Common myeloid progenitor, CD34-positive (primary cell): Measurements from ENCODE around the gene PACSIN3.
A peak's percentile ranks its signal among the peaks of the same experiment; 100 is the strongest.

Source experiments
- CTCF ChIA-PET: fragments of 350-600 bp; sonication (Branson Sonifier 250); formaldehyde crosslinking; loops from one replicate; lab custom pipeline; 2021; ENCODE audit warnings: antibody characterized with exemption; lab: Charles Lee
- POLR2A ChIA-PET: fragments of 350-600 bp; sonication (Branson Sonifier 250); formaldehyde crosslinking; loops from one replicate; lab custom pipeline; 2021; ENCODE audit warnings: antibody characterized with exemption; lab: Charles Lee
- DNase-seq, 3 donors: peaks; one replicate each; pipeline versions ENCODE4 v3.0.0 to v3.0.0-alpha.2; 2013
- H3K27ac ChIP-seq, 2 experiments: 1 replicate in 1 of 2; 2 replicates in 1 of 2; pipeline ENCODE4 v1.7.0; 2013; ENCODE audit warnings: inconsistent platforms in 2 of 2, low read length in 2 of 2, mild to moderate bottlenecking in 2 of 2, low read depth in 1 of 2, moderate library complexity in 1 of 2; ENCODE audit not compliant: severe bottlenecking in 2 of 2, insufficient read depth in 1 of 2, poor library complexity in 1 of 2
- H3K27me3 ChIP-seq, 5 experiments: replicated peaks in 2 of 5; 1 replicate in 3 of 5; 2 replicates in 2 of 5; pipeline versions ENCODE4 v1.6.1 to v1.7.0; 2013; ENCODE audit warnings: low read length in 4 of 5, mild to moderate bottlenecking in 2 of 5, moderate library complexity in 2 of 5, inconsistent platforms in 1 of 5; ENCODE audit not compliant: insufficient read depth in 5 of 5, control insufficient read depth in 4 of 5
- H3K36me3 ChIP-seq, 4 experiments: 1 replicate in 2 of 4; 2 replicates in 2 of 4; pipeline versions ENCODE4 v1.6.1 to v1.7.0; 2013; ENCODE audit warnings: low read length in 3 of 4, control low read depth in 1 of 4, mild to moderate bottlenecking in 1 of 4; ENCODE audit not compliant: control insufficient read depth in 4 of 4, insufficient read depth in 4 of 4
- H3K4me1 ChIP-seq, 4 experiments: 1 replicate in 3 of 4; 2 replicates in 1 of 4; pipeline versions ENCODE4 v1.6.1 to v1.7.1; 2013; ENCODE audit warnings: low read length in 3 of 4, mild to moderate bottlenecking in 3 of 4, control low read depth in 1 of 4, inconsistent platforms in 1 of 4, moderate library complexity in 1 of 4; ENCODE audit not compliant: control insufficient read depth in 4 of 4, insufficient read depth in 4 of 4; ENCODE audit errors: control extremely low read depth in 1 of 4
- H3K4me3 ChIP-seq, 7 experiments: 1 replicate in 4 of 7; 2 replicates in 3 of 7; pipeline versions ENCODE4 v1.5.1 to v1.7.0; 2013; ENCODE audit warnings: mild to moderate bottlenecking in 7 of 7, low read length in 6 of 7, moderate library complexity in 6 of 7, inconsistent platforms in 2 of 7, low read depth in 2 of 7, control low read depth in 1 of 7; ENCODE audit not compliant: insufficient read depth in 4 of 7, control insufficient read depth in 1 of 7; ENCODE audit errors: extremely low read depth in 1 of 7
- H3K9me3 ChIP-seq, 5 experiments: 1 replicate in 4 of 5; 2 replicates in 1 of 5; pipeline versions ENCODE4 v1.6.1 to v1.7.1; 2013; ENCODE audit warnings: low read length in 4 of 5, mild to moderate bottlenecking in 2 of 5, inconsistent platforms in 1 of 5, low read depth in 1 of 5, moderate library complexity in 1 of 5; ENCODE audit not compliant: control insufficient read depth in 4 of 5, insufficient read depth in 2 of 5; ENCODE audit errors: control extremely low read depth in 1 of 5
- WGBS: methylation state at CpG from one replicate; pipeline ENCODE4 v1.1.5; 2013; ENCODE audit not compliant: insufficient coverage; 5-methylcytosine and 5-hydroxymethylcytosine counted together

The PACSIN3 gene

DNA sequence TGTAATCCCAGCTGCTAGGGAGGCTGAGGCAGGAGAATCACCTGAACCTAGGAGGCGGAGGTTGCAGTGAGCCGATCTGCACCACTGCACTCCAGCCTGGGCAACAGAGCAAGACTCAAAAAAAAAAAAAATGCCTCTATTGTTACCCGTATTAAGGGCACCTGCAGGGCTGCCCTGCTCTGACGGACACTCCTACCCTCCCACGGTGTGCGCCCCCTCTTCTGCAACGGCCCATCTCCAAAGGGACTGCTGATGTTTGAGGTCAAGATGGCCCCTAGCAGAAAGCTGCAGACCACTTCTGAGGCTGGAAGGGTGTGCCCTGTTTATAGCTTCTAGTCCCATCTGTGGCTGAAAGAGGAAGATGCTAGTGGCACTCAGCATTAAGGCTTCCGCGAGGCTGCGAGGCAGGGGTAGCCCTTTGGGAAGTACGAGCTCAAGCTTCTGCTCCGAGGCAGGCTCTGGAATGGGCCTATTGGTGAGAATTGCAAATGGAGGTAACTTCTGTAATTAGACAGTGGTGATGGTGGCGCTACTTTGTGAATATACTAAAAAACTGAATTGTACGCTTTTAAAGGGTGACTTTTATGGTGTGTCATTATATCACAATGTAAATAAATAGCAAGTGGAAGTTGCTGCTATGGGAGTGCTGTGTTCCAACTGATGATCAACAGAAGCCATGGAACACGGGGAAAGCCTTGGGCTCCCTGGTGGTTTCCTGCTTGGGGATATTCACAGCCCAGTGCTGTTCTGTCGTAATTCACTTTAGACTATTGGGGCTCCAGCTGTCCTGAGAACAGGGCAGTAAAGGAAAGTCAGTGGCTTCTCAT is 33.9 kb downstream of the PACSIN3 start:
- no peak overlapping the region for H3K4me3 ChIP-seq
- WGBS, result 83% methylated on average over 14 of the region's 16 CpGs
- peaks cover 2 to 12% (median 7%) of the 10 kb centered on the region in 4 experiments for H3K36me3 ChIP-seq
- H3K4me1 ChIP-seq, result peaks cover 6 to 39% (median 25%) of the 10 kb centered on the region in 4 experiments
- H3K27ac ChIP-seq, result no peak overlapping the region
- peak in 1 of 3 donors; percentile 11 for DNase-seq
- ChIA-PET POLR2A (interaction anchor here (0.7 kb wide), 1 partner anchor 84 kb away, joined by 3 read pairs; no protein-coding TSS in a partner anchor), CTCF (interaction anchor here (0.7 to 6.9 kb wide), 37 partner anchors 8 to 482 kb away, joined by 3 to 106 read pairs (median 5); partner anchors contain the start of gene LRP4)
- no peaks in the 10 kb centered on the region for H3K9me3 ChIP-seq
- no peaks in the 10 kb centered on the region for H3K27me3 ChIP-seq

DNA sequence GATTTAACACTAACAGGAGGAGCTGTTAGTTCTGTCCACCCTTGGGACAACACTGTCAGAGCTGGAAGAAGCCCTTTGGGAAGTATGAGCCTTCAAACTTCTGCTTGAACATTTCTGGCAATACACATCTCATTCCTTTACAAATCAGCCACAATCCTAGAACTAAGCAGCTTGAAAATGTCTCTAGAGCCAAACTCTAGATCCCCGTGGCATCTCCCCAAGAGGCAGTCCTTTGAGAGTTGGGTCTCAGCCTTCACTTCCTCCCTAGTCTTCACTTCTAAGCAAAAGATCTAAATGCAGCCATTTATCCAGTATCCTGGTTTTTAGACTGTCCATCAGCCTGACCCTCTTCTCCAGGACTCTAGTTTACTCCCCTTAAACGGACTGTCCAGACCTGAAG is 36.5 kb downstream of the PACSIN3 start:
- H3K36me3 ChIP-seq, result peaks cover 0 to 6% (median 5%) of the 10 kb centered on the region in 4 experiments
- peaks cover 0 to 16% (median 10%) of the 10 kb centered on the region in 4 experiments for H3K4me1 ChIP-seq
- no peak overlapping the region for H3K27ac ChIP-seq
- ChIA-PET POLR2A (interaction anchor here (0.5 kb wide), 1 partner anchor 11 kb away, joined by 3 read pairs; no protein-coding TSS in a partner anchor), CTCF (interaction anchor here (0.7 to 1.4 kb wide), 5 partner anchors 10 to 263 kb away, joined by 3 to 4 read pairs (median 3); no protein-coding TSS in a partner anchor)
- no peak for DNase-seq
- no peak overlapping the region for H3K4me3 ChIP-seq
- H3K27me3 ChIP-seq, result no peaks in the 10 kb centered on the region
- 100% methylated on average over 1 of the region's 2 CpGs for WGBS
- no peaks in the 10 kb centered on the region for H3K9me3 ChIP-seq

DNA sequence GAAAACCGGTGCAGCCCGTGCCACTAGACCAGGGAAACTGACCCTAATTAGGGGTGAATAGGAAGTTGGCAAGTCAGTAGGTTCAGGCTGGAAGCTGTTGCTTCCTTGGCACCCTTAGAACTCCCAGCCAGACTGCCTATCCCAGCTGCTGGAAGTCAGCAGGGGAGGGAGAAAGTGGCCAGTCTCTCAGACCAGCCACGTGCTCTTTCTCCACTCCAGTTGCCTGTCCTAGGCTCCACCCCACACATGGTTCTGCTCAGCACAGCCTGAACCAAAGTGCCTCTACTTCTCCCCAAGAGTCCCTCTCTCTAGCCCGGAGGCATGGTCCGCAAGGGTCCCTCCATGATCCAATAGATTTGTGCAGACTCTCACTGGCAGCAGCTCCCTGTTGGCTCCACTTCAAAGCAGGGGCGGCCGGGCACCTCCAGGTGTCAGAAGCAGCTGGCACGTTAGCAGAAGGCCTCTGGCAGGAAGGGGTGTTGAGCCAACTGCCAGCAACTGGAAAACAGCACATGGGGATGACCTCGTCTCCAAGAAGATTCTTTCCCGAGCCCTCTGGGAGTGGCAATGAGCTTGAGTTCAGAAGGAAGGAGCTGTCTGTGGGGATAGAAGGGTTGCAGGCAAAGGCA is 37.2 kb downstream of the PACSIN3 start:
- peaks cover 0 to 8% (median 6%) of the 10 kb centered on the region in 4 experiments for H3K4me1 ChIP-seq
- H3K36me3 ChIP-seq, result peaks cover 0 to 6% (median 5%) of the 10 kb centered on the region in 4 experiments
- DNase-seq, result no peak
- no peaks in the 10 kb centered on the region for H3K27me3 ChIP-seq
- H3K27ac ChIP-seq, result no peak overlapping the region
- POLR2A ChIA-PET, result interaction anchor here (0.5 kb wide), 1 partner anchor 10 kb away, joined by 3 read pairs; no protein-coding TSS in a partner anchor
- WGBS, result 95% methylated on average over 7 of the region's 10 CpGs
- no peaks in the 10 kb centered on the region for H3K9me3 ChIP-seq
- CTCF ChIA-PET, result interaction anchor here (0.6 to 1.4 kb wide), 5 partner anchors 9 to 262 kb away, joined by 3 to 4 read pairs (median 3); no protein-coding TSS in a partner anchor
- no peak overlapping the region for H3K4me3 ChIP-seq

DNA sequence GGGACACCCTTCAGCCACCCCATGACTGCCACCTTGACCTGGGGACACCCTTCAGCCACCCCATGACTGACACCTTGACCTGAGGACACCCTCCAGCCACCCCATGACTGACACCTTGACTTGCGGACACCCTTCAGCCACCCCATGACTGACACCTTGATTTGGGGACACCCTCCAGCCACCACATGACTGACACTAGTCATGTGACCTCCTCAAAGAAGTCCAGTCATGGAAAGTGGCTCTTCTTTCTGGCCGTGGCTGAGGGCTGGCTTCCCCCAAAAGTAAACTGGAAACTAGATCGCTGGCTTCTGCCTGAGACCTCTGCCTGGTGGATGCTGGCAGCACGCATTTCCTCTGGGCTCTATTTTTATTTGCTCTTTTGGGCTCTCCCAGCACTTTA is 38.0 kb downstream of the PACSIN3 start:
- peaks cover 0 to 7% (median 5%) of the 10 kb centered on the region in 4 experiments for H3K4me1 ChIP-seq
- no peak for DNase-seq
- 98% methylated on average over 4 of the region's 4 CpGs for WGBS
- ChIA-PET POLR2A (no interaction called here), CTCF (interaction anchor here (1.0 to 1.1 kb wide), 2 partner anchors 150 to 232 kb away, joined by 3 read pairs; no protein-coding TSS in a partner anchor)
- no peaks in the 10 kb centered on the region for H3K27me3 ChIP-seq
- H3K36me3 ChIP-seq, result peaks cover 0 to 6% (median 5%) of the 10 kb centered on the region in 4 experiments
- H3K9me3 ChIP-seq, result no peaks in the 10 kb centered on the region
- H3K4me3 ChIP-seq, result no peak overlapping the region
- H3K27ac ChIP-seq, result no peak overlapping the region

DNA sequence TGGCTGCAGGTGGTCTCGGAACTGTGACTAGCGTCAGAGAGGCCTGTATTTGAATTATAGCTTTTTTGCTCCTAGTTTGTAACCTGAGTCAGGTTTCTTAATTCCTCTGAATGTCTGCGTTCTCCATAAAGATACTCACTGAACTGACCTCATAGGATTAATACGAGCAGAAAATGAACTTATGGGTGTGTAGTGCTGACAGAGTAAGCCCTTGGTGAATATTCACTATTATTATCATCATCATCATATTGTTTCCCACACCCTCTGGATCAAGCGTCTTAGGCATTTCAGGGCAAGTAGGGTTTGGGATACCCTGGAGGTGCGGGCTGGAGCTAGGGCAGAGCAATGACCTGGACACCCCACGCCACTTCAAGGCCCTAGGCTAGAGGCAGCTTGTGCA is 38.6 kb downstream of the PACSIN3 start:
- 96% methylated on average over 4 of the region's 7 CpGs for WGBS

DNA sequence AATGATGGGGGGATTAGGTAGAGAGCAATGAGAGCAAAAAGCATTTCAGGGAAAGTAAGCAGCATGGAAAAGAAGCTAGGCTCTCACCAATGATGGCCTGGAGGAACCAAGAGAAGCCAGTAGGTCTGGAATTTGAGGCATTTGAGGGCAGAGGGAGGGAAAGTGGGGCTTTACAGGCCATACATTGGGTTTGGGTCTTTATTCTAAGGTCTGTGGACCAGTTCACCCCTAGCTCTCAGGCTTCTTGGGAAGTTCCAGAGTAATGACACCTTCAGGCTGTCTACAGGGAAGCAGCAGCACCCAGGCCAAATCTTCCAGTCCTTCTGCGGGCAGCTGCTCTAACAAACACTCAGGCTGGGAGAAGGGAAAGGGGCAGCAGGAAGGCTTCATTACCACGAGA is 39.0 kb downstream of the PACSIN3 start:
- no peaks in the 10 kb centered on the region for H3K9me3 ChIP-seq
- no peaks in the 10 kb centered on the region for H3K4me1 ChIP-seq
- H3K27me3 ChIP-seq, result no peaks in the 10 kb centered on the region
- ChIA-PET CTCF (interaction anchor here (0.7 to 1.2 kb wide), 6 partner anchors 149 to 252 kb away, joined by 3 read pairs; no protein-coding TSS in a partner anchor), POLR2A (no interaction called here)
- no peak for DNase-seq
- peaks cover 0 to 6% (median 5%) of the 10 kb centered on the region in 4 experiments for H3K36me3 ChIP-seq
- no peak overlapping the region for H3K4me3 ChIP-seq
- WGBS, result 100% methylated on average over 1 of the region's 2 CpGs
- H3K27ac ChIP-seq, result no peak overlapping the region

More for the DNA sequence above, 38.6 kb downstream of the PACSIN3 start:
- DNase-seq, result no peak
- Histone ChIP-seq H3K9me3 (no peaks in the 10 kb centered on the region), H3K36me3 (peaks cover 0 to 6% (median 5%) of the 10 kb centered on the region in 4 experiments), H3K4me3 (no peak overlapping the region), H3K27ac (no peak overlapping the region), H3K27me3 (no peaks in the 10 kb centered on the region), H3K4me1 (peaks cover 0 to 4% (median 1%) of the 10 kb centered on the region in 4 experiments)
- CTCF ChIA-PET, result interaction anchor here (1.0 to 1.1 kb wide), 2 partner anchors 150 to 231 kb away, joined by 3 read pairs; no protein-coding TSS in a partner anchor
- POLR2A ChIA-PET, result no interaction called here
